ENCODE measurements around the gene DAB2.

The DAB2 gene

GRCh38 chr5:39449591-39449990, 24.8 kb upstream of the DAB2 start:
- H3K4me3 ChIP-seq (ENCODE audit: low read depth in 1 of 5, low read length in 5 of 5) = no peak overlapping the region
- no peaks in the 10 kb centered on the region for H3K9me3 ChIP-seq (ENCODE audit: control insufficient read depth in 5 of 5, low read length in 5 of 5)
- no peaks in the 10 kb centered on the region for H3K4me1 ChIP-seq (ENCODE audit: control insufficient read depth in 5 of 5, insufficient read depth in 5 of 5, low read length in 5 of 5)
- H3K36me3 ChIP-seq (ENCODE audit: control insufficient read depth in 5 of 5, insufficient read depth in 5 of 5, low read length in 5 of 5) = no peaks in the 10 kb centered on the region
- no peak overlapping the region for H3K27ac ChIP-seq (ENCODE audit: low read depth, low read length)
- no peaks in the 10 kb centered on the region for H3K27me3 ChIP-seq (ENCODE audit: control insufficient read depth in 5 of 5, insufficient read depth in 4 of 5, low read length in 5 of 5)
- no peak overlapping the region for H3K9ac ChIP-seq (ENCODE audit: low read length in 5 of 5)

GRCh38 chr5:39448506-39449128, 23.8 kb upstream of the DAB2 start:
- Histone ChIP-seq H3K27ac (ENCODE audit: low read depth, low read length) (no peak overlapping the region), H3K9ac (ENCODE audit: low read length in 5 of 5) (no peak overlapping the region), H3K27me3 (ENCODE audit: control insufficient read depth in 5 of 5, insufficient read depth in 4 of 5, low read length in 5 of 5) (no peaks in the 10 kb centered on the region), H3K4me3 (ENCODE audit: low read depth in 1 of 5, low read length in 5 of 5) (no peak overlapping the region), H3K36me3 (ENCODE audit: control insufficient read depth in 5 of 5, insufficient read depth in 5 of 5, low read length in 5 of 5) (no peaks in the 10 kb centered on the region), H3K9me3 (ENCODE audit: control insufficient read depth in 5 of 5, low read length in 5 of 5) (no peaks in the 10 kb centered on the region), H3K4me1 (ENCODE audit: control insufficient read depth in 5 of 5, insufficient read depth in 5 of 5, low read length in 5 of 5) (no peaks in the 10 kb centered on the region)

- Histone ChIP-seq H3K36me3 (ENCODE audit: control insufficient read depth in 5 of 5, insufficient read depth in 5 of 5, low read length in 5 of 5) (no peaks in the 10 kb centered on the region), H3K4me3 (ENCODE audit: low read depth in 1 of 5, low read length in 5 of 5) (no peak overlapping the region), H3K9me3 (ENCODE audit: control insufficient read depth in 5 of 5, low read length in 5 of 5) (no peaks in the 10 kb centered on the region), H3K27me3 (ENCODE audit: control insufficient read depth in 5 of 5, insufficient read depth in 4 of 5, low read length in 5 of 5) (no peaks in the 10 kb centered on the region), H3K4me1 (ENCODE audit: control insufficient read depth in 5 of 5, insufficient read depth in 5 of 5, low read length in 5 of 5) (no peaks in the 10 kb centered on the region), H3K9ac (ENCODE audit: low read length in 5 of 5) (no peak overlapping the region), H3K27ac (ENCODE audit: low read depth, low read length) (no peak overlapping the region)
Measured at GRCh38 chr5:39447968-39448367, 23.2 kb upstream of the DAB2 start.

- peaks cover 0 to 4% (median 2%) of the 10 kb centered on the region in 5 donors for H3K4me1 ChIP-seq (ENCODE audit: control insufficient read depth in 5 of 5, insufficient read depth in 5 of 5, low read length in 5 of 5)
- peak overlapping the region; percentile 12 for H3K27ac ChIP-seq (ENCODE audit: low read depth, low read length)
- H3K9me3 ChIP-seq (ENCODE audit: control insufficient read depth in 5 of 5, low read length in 5 of 5) = no peaks in the 10 kb centered on the region
- H3K9ac ChIP-seq (ENCODE audit: low read length in 5 of 5) = no peak overlapping the region
- H3K4me3 ChIP-seq (ENCODE audit: low read depth in 1 of 5, low read length in 5 of 5) = no peak overlapping the region
- H3K36me3 ChIP-seq (ENCODE audit: control insufficient read depth in 5 of 5, insufficient read depth in 5 of 5, low read length in 5 of 5) = no peaks in the 10 kb centered on the region
- H3K27me3 ChIP-seq (ENCODE audit: control insufficient read depth in 5 of 5, insufficient read depth in 4 of 5, low read length in 5 of 5) = no peaks in the 10 kb centered on the region
Measured at GRCh38 chr5:39447059-39447458, 22.3 kb upstream of the DAB2 start.

GRCh38 chr5:39446231-39446630, 21.5 kb upstream of the DAB2 start:
- Histone ChIP-seq H3K9ac (ENCODE audit: low read length in 5 of 5) (no peak overlapping the region), H3K9me3 (ENCODE audit: control insufficient read depth in 5 of 5, low read length in 5 of 5) (no peaks in the 10 kb centered on the region), H3K4me3 (ENCODE audit: low read depth in 1 of 5, low read length in 5 of 5) (no peak overlapping the region), H3K36me3 (ENCODE audit: control insufficient read depth in 5 of 5, insufficient read depth in 5 of 5, low read length in 5 of 5) (no peaks in the 10 kb centered on the region), H3K4me1 (ENCODE audit: control insufficient read depth in 5 of 5, insufficient read depth in 5 of 5, low read length in 5 of 5) (peaks cover 0 to 7% (median 2%) of the 10 kb centered on the region in 5 donors), H3K27ac (ENCODE audit: low read depth, low read length) (no peak overlapping the region), H3K27me3 (ENCODE audit: control insufficient read depth in 5 of 5, insufficient read depth in 4 of 5, low read length in 5 of 5) (no peaks in the 10 kb centered on the region)

- H3K4me1 ChIP-seq (ENCODE audit: control insufficient read depth in 5 of 5, insufficient read depth in 5 of 5, low read length in 5 of 5) = peaks cover 0 to 10% (median 3%) of the 10 kb centered on the region in 5 donors
- H3K9ac ChIP-seq (ENCODE audit: low read length in 5 of 5) = no peak overlapping the region
- H3K27me3 ChIP-seq (ENCODE audit: control insufficient read depth in 5 of 5, insufficient read depth in 4 of 5, low read length in 5 of 5) = no peaks in the 10 kb centered on the region
- no peaks in the 10 kb centered on the region for H3K36me3 ChIP-seq (ENCODE audit: control insufficient read depth in 5 of 5, insufficient read depth in 5 of 5, low read length in 5 of 5)
- H3K9me3 ChIP-seq (ENCODE audit: control insufficient read depth in 5 of 5, low read length in 5 of 5) = no peaks in the 10 kb centered on the region
- H3K27ac ChIP-seq (ENCODE audit: low read depth, low read length) = no peak overlapping the region
- no peak overlapping the region for H3K4me3 ChIP-seq (ENCODE audit: low read depth in 1 of 5, low read length in 5 of 5)
Measured at GRCh38 chr5:39443911-39444310, 19.1 kb upstream of the DAB2 start.

GRCh38 chr5:39442991-39443390, 18.2 kb upstream of the DAB2 start:
- Histone ChIP-seq H3K27ac (ENCODE audit: low read depth, low read length) (no peak overlapping the region), H3K36me3 (ENCODE audit: control insufficient read depth in 5 of 5, insufficient read depth in 5 of 5, low read length in 5 of 5) (no peaks in the 10 kb centered on the region)

GRCh38 chr5:39441838-39442237, 17.1 kb upstream of the DAB2 start:
- Histone ChIP-seq H3K9ac (ENCODE audit: low read length in 5 of 5) (no peak overlapping the region), H3K27ac (ENCODE audit: low read depth, low read length) (no peak overlapping the region), H3K4me3 (ENCODE audit: low read depth in 1 of 5, low read length in 5 of 5) (no peak overlapping the region), H3K27me3 (ENCODE audit: control insufficient read depth in 5 of 5, insufficient read depth in 4 of 5, low read length in 5 of 5) (no peaks in the 10 kb centered on the region), H3K36me3 (ENCODE audit: control insufficient read depth in 5 of 5, insufficient read depth in 5 of 5, low read length in 5 of 5) (no peaks in the 10 kb centered on the region), H3K4me1 (ENCODE audit: control insufficient read depth in 5 of 5, insufficient read depth in 5 of 5, low read length in 5 of 5) (peaks cover 0 to 10% (median 3%) of the 10 kb centered on the region in 5 donors), H3K9me3 (ENCODE audit: control insufficient read depth in 5 of 5, low read length in 5 of 5) (no peaks in the 10 kb centered on the region)

More at GRCh38 chr5:39442991-39443390, 18.2 kb upstream of the DAB2 start:
- Histone ChIP-seq H3K4me3 (ENCODE audit: low read depth in 1 of 5, low read length in 5 of 5) (no peak overlapping the region), H3K4me1 (ENCODE audit: control insufficient read depth in 5 of 5, insufficient read depth in 5 of 5, low read length in 5 of 5) (peaks cover 0 to 10% (median 3%) of the 10 kb centered on the region in 5 donors), H3K9ac (ENCODE audit: low read length in 5 of 5) (no peak overlapping the region), H3K27me3 (ENCODE audit: control insufficient read depth in 5 of 5, insufficient read depth in 4 of 5, low read length in 5 of 5) (no peaks in the 10 kb centered on the region), H3K9me3 (ENCODE audit: control insufficient read depth in 5 of 5, low read length in 5 of 5) (no peaks in the 10 kb centered on the region)

- no peak overlapping the region for H3K9ac ChIP-seq (ENCODE audit: low read length in 5 of 5)
- no peaks in the 10 kb centered on the region for H3K9me3 ChIP-seq (ENCODE audit: control insufficient read depth in 5 of 5, low read length in 5 of 5)
- H3K4me1 ChIP-seq (ENCODE audit: control insufficient read depth in 5 of 5, insufficient read depth in 5 of 5, low read length in 5 of 5) = peaks cover 0 to 10% (median 3%) of the 10 kb centered on the region in 5 donors
- no peaks in the 10 kb centered on the region for H3K27me3 ChIP-seq (ENCODE audit: control insufficient read depth in 5 of 5, insufficient read depth in 4 of 5, low read length in 5 of 5)
- no peak overlapping the region for H3K4me3 ChIP-seq (ENCODE audit: low read depth in 1 of 5, low read length in 5 of 5)
- H3K36me3 ChIP-seq (ENCODE audit: control insufficient read depth in 5 of 5, insufficient read depth in 5 of 5, low read length in 5 of 5) = no peaks in the 10 kb centered on the region
- peak overlapping the region; percentile 34 for H3K27ac ChIP-seq (ENCODE audit: low read depth, low read length)
Measured at GRCh38 chr5:39440958-39441624, 16.3 kb upstream of the DAB2 start.

GRCh38 chr5:39440192-39440957, 15.6 kb upstream of the DAB2 start:
- Histone ChIP-seq H3K36me3 (ENCODE audit: control insufficient read depth in 5 of 5, insufficient read depth in 5 of 5, low read length in 5 of 5) (no peaks in the 10 kb centered on the region), H3K27me3 (ENCODE audit: control insufficient read depth in 5 of 5, insufficient read depth in 4 of 5, low read length in 5 of 5) (no peaks in the 10 kb centered on the region), H3K9ac (ENCODE audit: low read length in 5 of 5) (no peak overlapping the region), H3K4me1 (ENCODE audit: control insufficient read depth in 5 of 5, insufficient read depth in 5 of 5, low read length in 5 of 5) (peaks cover 0 to 10% (median 3%) of the 10 kb centered on the region in 5 donors), H3K4me3 (ENCODE audit: low read depth in 1 of 5, low read length in 5 of 5) (no peak overlapping the region), H3K9me3 (ENCODE audit: control insufficient read depth in 5 of 5, low read length in 5 of 5) (no peaks in the 10 kb centered on the region), H3K27ac (ENCODE audit: low read depth, low read length) (peak overlapping the region; percentile 34)
